ENCODE measurements around the gene CRYBB2.
"Not testable (repeated sequence)": the region's sequence is repeated elsewhere in the genome, so short reads cannot be mapped to it uniquely, and the experiment has no call there.

CRYBB2 gene

DNA sequence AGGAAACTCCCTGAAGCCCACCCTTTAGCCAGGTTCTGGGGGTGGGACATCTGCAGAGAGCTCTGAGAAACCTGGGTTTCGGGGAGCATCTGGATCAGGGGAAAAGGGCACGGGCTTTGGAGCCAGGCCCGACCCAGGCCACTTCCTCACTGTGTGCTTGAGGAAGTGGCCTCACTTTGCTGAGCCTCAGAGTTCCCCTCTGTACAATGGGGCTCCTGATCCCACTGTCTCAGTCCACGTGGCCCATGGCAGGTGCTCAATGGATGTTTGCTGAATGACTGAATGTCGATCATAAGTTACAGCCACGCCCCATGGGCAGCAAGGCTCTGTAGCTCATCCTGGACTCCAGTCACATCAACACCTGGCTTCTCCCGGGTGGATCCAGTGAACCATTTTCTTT, 18.5 kb upstream of the CRYBB2 start:
- DNase-seq = no peak

DNA sequence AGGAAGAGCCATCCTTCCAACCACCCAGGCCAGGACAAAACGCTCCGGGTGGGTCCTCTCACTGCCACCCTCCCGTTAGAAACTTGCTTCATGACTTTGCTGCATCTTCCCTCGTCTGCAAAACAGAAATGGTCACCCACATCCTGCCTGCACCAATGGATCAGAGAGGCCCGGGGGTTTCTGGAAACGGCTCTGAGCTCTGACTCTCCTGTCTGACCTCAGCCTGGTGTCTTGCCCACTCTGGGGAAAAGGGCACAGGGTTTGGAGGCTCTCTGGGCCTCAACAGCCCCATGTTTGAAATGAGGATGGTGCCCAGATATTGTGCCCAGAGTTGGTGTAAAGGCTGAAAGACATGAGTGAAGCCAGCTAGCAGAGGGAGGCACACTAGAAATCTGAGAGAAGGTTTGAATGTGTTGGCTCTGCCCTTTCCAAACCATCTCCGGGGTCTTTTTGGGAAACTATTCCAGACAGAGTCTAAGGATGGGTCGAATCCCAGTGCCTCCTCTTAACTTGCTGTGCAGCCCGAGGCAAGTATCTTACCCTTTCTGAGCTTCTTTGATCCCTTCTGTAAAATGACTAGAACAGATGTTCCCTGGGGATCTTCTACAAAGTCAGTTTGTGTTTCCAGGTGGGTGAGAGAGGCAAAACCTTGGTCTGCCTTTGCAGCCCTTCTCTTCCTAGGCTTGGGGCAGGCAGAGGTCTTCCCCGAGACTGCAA, 17.7 kb upstream of the CRYBB2 start:
- no peak for DNase-seq

DNA sequence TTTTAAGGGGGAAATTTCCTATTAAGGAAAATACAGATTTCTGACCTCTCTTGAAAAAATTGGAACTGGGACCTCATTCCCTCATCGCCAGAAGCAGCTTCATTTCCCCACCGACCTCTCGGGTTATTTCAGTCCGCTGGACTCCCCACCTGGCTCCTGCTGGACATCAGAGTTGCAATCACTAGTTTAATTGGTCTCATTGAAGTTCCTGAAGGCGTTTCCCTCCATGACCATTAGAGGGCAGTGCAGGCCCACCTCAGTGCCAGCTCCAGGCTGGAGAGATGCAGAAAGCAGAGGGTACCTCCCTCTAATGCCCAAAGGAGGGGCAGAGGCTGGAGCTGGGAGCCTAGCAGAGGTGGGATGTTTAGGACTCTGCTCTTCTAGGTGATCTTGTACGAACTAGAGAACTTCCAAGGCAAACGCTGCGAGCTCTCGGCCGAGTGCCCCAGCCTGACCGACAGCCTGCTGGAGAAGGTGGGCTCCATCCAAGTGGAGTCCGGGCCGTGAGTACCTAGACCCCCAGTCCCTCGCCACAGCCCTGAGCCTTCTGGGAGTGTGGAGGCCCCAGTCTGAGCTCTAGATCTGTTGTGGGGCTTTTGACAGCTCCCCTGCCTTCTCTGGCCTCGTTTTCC, 17.0 kb upstream of the CRYBB2 start:
- DNase-seq = no peak

DNA sequence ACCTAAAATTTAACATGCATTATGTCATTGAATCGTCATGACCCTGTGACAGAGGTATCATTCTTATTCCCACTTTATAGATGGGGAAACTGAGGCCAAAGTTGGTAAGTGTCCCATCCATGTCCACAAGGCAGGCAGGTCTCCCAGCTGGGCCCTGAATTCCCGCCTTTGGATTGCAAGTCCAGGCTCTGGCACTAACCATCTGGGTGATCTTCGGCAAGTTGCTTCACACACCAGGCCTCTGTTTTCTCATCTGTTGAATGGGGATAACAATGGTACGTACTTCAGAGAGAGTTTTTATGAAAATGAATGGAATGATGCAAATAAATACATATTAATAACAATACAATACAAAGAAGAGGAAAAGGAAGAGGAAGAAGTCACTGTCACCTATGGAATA, 16.4 kb upstream of the CRYBB2 start:
- DNase-seq = no peak

DNA sequence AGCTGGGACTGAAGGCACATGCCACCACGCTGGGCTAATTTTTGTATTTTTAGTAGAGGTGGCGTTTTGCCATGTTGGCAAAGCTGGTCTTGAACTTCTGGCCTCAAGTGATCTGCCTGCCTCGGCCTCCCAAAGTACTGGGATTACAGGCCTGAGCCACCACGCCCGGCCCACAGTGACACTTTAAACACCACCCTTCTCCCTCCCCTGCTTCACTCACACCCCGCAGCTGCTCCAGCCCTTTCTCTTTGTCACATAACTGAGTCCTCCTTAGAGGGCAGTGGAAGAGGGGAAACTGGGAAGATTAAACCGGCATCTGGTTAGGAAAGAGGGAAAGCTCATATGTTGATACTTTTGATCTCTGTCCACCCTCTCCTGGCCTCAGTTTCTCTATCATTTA, 14.9 kb upstream of the CRYBB2 start:
- not testable (repeated sequence) for DNase-seq

DNA sequence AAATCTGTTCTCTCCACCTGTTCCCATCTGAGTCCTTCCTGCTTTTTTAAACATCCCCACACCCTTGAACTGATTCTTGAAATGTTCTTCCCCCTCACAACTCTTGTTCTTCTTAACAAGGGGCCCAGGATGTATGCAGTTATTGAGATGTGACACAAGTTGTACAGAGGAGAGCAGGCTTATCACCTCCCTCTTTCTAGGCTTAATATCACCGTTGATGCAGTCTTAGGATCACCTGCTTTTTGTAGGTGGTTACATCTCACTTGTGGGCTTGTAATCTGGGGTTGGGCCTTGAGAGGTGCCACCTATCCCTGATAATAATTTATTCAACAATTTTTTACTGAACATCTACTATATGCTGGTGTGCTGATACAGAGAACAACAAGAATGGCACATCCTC, 13.6 kb upstream of the CRYBB2 start:
- DNase-seq = no peak

DNA sequence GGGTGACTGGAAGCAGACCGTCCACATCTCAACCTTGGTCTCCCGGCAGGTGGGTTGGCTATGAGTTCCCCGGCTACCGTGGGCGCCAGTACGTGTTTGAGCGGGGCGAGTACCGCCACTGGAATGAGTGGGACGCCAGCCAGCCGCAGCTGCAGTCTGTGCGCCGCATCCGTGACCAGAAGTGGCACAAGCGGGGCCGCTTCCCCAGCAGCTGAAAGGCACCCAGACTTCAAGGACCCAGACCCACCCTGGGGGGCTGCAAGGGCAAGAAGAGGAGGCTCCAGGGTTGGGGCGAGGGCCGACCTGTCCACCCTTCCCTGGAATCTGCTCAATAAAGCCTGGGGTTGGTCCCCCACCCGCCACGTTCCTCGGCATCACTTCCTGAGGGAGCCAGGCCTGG, 12.4 kb upstream of the CRYBB2 start:
- DNase-seq = no peak

DNA sequence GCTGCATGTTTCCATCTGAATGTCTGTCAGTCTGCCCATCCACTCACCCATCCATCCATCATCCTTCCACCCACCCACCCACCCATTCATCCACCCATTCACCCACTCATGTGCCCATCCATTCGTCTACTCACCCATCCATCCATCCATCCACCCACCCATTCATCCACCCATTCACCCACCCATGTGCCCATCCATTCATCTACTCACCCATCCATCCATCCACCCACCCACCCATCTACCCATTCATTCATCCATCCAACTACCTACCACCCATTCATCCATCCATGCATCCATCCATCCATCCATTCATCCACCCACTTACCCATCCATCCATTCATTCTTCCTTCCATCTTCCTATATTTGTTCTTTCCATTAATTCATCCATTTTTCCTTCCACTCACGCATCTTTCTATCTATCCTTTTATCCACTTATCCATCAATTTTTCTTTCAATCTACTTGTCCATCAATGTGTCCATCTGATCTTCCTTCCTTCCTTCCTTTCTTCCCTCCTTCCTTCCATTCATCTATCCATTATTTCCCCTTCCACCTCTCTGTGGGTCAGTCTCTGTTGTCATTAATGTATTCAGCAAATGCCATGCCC, 11.8 kb upstream of the CRYBB2 start:
- no peak for DNase-seq

DNA sequence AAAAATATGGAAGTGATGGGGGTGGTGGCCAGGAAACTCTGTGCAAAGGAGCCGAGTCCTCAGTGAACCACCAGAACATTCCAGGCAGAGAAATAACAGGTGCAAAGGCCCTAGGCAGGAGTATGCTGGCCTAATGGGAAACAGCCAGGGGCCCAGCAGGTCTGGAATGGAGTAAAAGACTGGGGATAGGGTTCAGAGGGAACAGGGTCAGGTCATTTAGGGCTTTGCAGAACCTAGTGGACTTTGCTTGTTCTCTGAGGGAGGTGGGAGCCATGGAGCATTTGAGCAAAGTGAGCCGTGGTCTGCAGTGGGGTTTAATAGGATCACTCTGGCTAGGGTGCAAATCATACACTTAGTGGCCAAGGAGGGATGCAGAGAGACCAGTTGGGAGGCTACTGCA, 11.1 kb upstream of the CRYBB2 start:
- DNase-seq = no peak

DNA sequence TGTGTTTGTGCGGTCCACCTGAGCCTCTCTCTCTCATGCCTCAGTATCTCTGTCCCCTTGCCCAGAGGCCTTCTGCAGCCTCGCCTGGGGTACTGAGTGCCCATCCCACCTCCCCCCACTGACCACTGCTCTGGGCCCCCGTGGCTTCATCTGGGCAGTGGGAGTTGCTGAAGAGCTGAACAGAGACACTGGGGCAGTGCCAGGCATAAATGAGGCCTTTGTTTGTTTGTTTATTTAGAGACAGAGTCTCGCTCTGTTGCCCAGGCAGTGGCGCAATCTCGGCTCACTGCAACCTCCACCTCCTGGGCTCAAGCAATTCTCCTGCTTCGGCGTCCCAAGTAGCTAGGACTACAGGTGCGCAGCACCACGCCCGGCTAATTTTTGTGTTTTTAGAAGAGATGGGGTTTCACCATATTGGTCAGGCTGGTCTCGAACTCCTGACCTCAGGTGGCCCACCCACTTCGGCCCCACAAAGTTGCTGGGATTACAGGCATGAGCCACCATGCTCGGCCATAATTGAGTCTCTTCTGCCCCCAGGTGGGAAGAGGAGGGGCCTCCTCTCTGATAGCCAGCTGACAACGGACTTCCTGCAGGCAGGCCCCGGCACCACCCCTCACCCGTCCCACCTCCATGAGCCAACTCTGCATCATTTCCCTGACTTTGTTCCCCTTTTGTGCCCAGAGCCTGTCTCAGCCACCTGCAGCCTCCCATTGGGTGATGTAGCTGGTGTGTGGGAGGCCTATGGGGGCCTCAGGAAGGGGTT, 10.5 kb upstream of the CRYBB2 start:
- no peak for DNase-seq

DNA sequence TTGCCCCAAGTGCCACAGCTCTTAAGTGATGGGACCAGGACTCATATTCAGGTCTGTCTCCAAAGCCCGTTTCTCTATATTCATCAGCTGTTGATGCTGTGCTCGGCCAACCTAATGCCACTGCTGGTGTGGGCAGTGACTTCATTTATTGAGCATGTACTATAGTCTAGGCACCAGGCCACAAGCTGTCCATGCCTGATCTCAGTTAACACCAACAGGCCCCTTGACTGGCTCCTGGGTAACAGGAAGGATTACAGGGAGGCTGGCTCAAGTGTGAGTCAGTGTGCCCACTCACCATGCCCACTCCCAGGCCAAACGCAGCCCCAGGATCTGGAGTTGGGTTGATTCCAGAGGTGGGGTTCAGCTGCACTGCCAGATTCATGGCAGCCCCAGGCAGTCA, 8.6 kb upstream of the CRYBB2 start:
- no peak for DNase-seq

DNA sequence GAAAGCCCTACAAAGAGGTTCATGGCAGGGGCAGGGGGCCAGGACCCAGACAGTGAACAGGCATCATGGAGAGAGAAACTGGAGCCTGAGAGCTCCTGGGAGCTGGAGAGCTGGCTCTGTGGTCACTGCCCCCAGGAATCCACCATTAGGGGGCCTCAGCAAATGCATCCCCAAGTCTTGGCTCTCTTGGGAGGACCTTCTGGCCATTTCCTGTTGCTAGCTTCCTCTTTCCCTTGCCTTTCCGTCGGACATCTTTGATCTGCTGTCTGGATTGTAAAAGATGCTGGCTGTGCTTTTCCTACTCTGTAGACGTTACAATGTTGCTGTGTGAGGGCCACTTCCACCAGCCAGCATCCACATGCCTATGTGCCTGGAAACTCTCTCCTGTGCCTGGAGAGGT, 7.1 kb upstream of the CRYBB2 start:
- DNase-seq = no peak

DNA sequence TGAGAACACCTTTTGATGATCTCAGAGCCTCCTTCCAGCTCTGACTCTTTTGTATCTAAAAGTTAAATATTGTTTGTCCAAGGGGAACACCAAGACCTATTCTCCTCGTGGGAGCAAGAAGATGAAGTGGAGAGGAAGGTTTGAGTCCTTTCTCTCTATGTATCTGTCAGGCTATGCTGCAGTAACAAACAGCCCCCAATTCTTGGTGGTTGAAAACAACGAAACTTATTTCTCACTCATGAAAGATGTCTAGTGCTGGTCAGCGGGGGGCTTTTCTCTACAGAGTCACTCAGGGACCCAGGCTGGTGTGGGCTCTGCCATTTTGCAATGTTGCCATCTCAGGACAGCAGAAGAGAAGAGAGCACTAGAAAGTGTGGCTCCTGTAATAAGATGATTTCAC, 6.2 kb upstream of the CRYBB2 start:
- DNase-seq = no peak

DNA sequence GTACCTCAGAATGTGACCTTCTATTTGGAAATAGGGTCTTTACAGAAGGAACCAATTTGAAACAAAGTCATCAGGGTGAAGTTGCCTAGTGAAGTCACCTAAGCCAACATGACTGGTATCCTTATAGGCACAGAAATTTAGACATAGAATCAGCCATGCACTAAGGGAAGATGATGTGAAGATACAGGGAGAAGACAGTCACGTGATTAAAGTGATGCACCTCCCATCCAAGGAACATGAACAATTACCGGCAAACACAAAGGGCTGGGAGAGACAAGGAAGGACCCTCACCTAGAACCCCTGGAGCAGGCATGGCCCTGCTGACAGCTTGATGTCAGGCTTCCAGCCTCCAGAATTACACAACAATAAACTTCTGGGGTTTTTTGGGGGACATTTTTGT, 3.2 kb upstream of the CRYBB2 start:
- DNase-seq = no peak

DNA sequence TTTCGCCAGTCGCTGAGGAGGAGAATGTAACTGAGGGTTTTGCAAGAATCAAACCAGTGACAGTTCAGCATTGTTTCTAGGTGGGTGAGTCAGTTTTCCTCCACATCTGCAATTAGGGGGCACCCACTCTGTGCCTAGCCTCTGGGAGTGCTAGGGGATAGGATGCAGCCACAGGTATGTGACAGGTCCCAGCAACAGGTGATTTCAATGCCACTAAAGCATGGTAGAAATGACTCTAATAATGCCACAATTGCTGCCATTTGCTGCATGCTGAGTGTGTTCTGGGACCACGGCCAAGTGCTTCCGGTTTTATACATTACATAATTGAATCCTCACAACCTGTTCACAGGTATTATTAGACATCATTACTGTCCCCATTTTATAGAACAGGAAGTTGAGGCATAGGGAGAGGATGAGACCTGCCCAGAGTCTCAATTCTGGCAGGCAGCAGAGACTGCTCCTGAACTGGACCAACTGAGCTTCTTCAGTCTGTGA, 556 bp downstream of the CRYBB2 start:
- DNase-seq = peak; percentile 5

DNA sequence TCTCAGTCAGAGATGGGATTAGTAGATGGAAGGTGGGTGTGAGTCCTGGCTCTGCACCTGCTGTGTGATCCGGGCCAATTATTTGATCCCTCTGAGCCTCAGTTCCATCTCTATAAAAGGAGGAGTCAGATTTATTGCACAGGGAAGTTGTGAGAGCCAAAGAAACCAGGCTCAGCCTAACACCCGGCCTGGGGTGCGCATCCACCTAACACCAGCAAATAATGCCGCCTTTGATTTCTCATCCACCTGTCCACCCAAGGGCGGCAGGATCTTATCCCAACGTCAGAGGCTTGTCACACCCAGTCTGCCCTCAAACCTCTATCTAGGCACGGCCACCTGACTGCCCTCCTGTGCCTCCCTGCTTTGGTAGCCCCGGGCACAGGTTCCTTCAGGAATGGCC, 2.4 kb downstream of the CRYBB2 start:
- DNase-seq = no peak

DNA sequence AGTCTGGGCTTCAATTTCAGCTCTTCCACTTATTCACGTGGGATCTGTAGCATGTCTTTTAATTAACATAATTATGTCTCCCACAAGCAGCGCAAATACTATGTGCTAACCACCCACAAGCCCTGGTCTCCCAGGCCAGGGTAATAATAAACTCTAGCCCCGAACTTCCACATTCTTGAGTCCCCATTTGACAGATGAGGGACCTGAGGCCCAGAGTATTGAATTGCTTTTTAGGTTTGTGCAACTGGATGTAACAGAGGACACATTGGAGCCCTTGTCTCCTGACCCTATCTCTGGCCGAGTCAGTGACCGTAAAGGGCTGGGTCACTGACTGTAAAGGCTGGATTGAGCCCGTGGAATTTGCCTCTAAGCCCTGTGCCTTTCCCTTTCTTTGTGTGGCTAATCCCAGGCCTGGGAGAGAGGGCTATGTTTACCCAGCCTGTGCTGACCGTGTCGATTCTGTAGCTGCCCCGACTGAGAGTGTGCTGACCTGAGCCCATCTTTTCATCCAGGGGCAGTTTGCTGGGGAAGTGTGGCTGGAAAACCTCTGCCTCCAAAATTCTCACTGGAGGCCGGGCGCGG, 3.9 kb downstream of the CRYBB2 start:
- DNase-seq = no peak

DNA sequence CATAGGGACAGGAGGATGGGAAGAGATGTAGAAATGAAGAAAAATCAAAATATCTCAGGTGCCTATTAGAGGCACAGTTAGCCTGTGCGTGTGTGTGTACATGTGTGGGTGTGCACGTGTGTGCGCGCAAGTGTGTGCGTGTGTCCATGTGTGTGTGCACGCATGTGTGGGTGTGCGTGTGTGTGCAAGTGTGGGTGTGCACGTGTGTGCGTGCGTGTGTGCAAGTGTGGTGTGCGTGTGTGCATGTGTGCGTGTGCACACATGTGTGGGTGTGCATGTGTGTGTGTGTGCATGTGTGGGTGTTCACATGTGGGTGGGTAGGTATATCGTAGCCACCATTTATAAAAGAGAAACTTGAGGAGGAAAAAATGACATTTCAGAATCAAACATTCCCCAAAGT, 9.4 kb downstream of the CRYBB2 start:
- DNase-seq = no peak

DNA sequence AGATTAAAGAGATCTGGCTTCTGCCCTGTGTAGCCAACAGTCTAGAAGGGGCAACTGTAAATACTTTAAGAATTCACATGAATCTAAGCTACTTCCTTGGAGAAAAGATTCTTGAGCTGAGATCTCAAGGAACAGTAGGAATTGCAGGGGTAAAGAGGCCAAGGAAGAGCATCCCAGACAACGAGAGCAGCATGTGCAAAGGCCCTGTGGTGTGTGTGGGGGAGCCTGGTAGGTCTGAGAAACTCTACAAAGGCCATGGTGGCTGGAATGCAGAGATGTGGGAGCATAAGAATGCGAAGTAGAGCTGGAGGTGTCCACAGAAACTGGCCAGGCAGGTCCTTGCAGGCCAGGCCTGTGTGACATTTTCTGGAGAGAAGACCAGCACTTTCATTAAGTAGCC, 11.3 kb downstream of the CRYBB2 start:
- not testable (repeated sequence) for DNase-seq

DNA sequence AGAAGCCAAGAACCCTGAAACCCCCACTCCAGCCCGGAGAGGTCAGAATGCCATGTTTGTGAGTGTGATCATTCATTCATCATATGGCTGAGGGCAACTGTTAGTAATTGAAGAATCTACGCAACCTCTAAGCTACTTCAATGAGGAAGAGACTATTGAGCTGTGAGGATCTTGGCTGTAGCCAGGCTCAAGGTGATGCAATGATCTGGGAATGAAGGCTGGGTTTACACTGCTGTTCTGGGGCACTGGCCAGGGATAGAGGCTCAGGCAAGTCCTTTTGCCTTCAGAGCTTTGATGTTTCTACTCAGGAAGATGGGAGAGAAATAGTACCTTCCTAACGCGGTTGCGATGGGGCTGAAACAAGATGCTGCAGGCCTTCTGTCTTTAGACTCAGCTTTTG, 12.9 kb downstream of the CRYBB2 start:
- DNase-seq = no peak

DNA sequence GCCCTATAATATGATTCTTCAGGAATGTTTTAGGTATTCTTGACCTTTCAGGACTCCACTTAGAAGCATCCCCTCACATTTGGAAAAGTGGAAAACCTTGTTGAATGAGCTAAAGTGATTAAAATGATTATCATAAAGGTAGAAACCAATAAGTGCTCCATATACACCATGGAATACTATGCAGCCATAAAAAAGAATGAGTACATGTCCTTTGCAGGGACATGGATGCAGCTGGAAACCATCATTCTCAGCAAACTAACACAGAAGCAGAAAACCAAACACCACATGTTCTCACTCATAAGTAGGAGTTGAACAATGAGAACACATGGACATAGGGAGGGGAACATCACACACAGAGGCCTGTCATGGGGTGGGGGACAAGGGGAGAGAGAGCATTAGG, 14.3 kb downstream of the CRYBB2 start:
- not testable (repeated sequence) for DNase-seq

DNA sequence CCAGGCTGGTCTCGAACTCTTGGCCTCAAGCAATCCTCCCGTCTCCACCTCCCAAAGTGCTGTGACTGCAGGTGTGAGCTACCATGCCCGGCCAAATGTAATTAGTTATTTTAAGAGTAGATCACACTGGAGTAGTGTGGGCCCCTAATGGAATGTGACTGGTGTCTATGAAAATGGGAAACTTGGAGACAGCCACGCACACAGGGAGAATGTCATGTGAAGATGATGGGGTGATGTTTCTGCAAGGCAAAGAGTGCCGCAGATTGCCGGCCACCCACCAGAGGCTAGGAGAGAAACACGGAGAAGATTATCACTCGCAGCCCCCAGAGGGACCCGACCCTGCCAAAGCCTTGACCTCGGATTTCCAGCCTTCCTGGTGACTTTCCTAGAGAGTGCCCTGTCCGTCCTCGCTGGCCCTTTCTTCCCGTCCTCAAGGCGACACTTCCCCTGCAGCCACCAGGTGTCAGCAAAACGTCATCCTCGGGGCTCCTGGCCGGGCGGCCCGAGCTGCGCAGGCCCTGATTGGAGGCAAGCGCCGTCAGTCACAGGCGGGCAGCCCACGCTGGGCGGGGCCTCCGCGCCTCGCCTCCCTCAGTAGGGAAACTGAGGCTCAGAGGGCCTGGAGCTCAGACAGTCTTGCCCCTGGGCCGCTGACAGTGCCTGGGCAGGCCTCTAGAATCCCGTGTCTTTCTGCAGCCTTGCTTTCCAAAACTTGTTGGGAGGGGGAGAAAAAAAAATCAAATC, 16.3 kb downstream of the CRYBB2 start:
- peak; percentile 14 for DNase-seq

DNA sequence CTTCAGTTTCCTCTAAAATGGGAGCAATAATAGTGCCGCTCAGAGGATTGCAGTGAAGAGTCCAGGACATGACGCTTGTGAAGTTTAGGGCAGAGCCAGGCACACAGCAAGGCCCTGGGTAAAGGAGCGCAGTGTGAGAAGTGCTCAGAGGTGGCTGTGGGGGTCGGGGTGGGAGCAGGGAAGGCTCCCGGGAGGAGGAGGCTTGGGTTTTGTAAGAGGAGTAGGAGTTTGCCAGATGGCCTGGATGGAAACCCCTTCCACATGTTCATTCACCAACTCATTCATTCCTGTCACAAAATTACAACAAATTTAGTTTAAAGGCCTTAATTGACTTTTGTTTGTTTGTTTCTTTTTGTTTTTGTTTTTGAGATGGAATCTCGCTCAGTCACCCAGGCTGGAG, 17.0 kb downstream of the CRYBB2 start:
- DNase-seq = no peak
